WTC11 (cell line): ENCODE measurements around the gene PCSK4. TPM values are rescaled to one million over a fixed set of nuclear protein-coding genes. Genes with fewer than 3 reads are reported as not detected.
"Not testable (repeated sequence)": the region's sequence is repeated elsewhere in the genome, so short reads cannot be mapped to it uniquely, and the experiment has no call there.

Experiments
- ATAC-seq: fragments of 200-7000 bp; cut with Tn5 transposase; 2 replicates; pipeline ENCODE4 v1.10.0; 2021; ENCODE audit warnings: mild to moderate bottlenecking, moderate library complexity
- CTCF ChIA-PET: fragments of 300-600 bp; sonication (Branson Sonifier 250); formaldehyde crosslinking; loops from one replicate; lab custom pipeline; 2021; ENCODE audit warnings: antibody characterized with exemption; lab: Charles Lee
- POLR2A ChIA-PET: fragments of 350-600 bp; sonication (Branson Sonifier 250); formaldehyde crosslinking; loops from one replicate; lab custom pipeline; 2021; ENCODE audit warnings: antibody characterized with exemption; lab: Charles Lee
- DNase-seq: peaks from one replicate; pipeline ENCODE4 v3.0.0; 2021; ENCODE audit warnings: low spot score
- H3K27ac Mint-ChIP-seq: 2 replicates; pipeline ENCODE4 v1.8.0; 2021; ENCODE audit warnings: mixed read lengths
- H3K27me3 Mint-ChIP-seq: 2 replicates; pipeline ENCODE4 v1.8.0; 2021; ENCODE audit warnings: low read depth, mild to moderate bottlenecking, moderate library complexity, mixed read lengths
- H3K36me3 Mint-ChIP-seq: 2 replicates; pipeline ENCODE4 v1.8.0; 2021; ENCODE audit warnings: mixed read lengths
- H3K4me1 Mint-ChIP-seq: 2 replicates; pipeline ENCODE4 v1.8.0; 2022; ENCODE audit warnings: mixed read lengths
- H3K4me3 Mint-ChIP-seq: 2 replicates; pipeline ENCODE4 v1.8.0; 2021; ENCODE audit warnings: mild to moderate bottlenecking, moderate library complexity, mixed read lengths
- H3K9me3 Mint-ChIP-seq: 2 replicates; pipeline ENCODE4 v1.8.0; 2021; ENCODE audit warnings: mixed read lengths
- AFF4 ChIP-seq: sonication (generic); formaldehyde crosslinking; IDR thresholded peaks from 2 replicates; pipeline ENCODE4 v1.8.1; 2023; ENCODE audit warnings: mild to moderate bottlenecking, missing genetic modification reagents, borderline replicate concordance
- ATF6 ChIP-seq: sonication (generic); formaldehyde crosslinking; IDR thresholded peaks from 2 replicates; pipeline ENCODE4 v1.8.1; 2023; ENCODE audit warnings: mild to moderate bottlenecking, missing genetic modification reagents
- E2F4 ChIP-seq: sonication (generic); formaldehyde crosslinking; IDR thresholded peaks from 2 replicates; pipeline ENCODE4 v1.8.1; 2022; ENCODE audit warnings: low read depth, mild to moderate bottlenecking, moderate library complexity, missing genetic modification reagents, borderline replicate concordance
- GTF2I ChIP-seq: fragments of 250-450 bp; sonication (Bioruptor Pico); conservative IDR thresholded peaks from 2 replicates; pipeline ENCODE4 v1.4.0; 2021; ENCODE audit warnings: mild to moderate bottlenecking
- IRF2 ChIP-seq: sonication (generic); formaldehyde crosslinking; IDR thresholded peaks from 2 replicates; pipeline ENCODE4 v1.8.0; 2022; ENCODE audit warnings: low read depth, missing genetic modification reagents, borderline replicate concordance
- STAT6 ChIP-seq: sonication (generic); formaldehyde crosslinking; conservative IDR thresholded peaks from 2 replicates; pipeline ENCODE4 v1.8.1; 2023; ENCODE audit warnings: mild to moderate bottlenecking, low read depth, missing genetic modification reagents, moderate library complexity
- TCF7 ChIP-seq: sonication (generic); formaldehyde crosslinking; IDR thresholded peaks from 2 replicates; pipeline ENCODE4 v1.8.0; 2022; ENCODE audit warnings: mild to moderate bottlenecking, low read depth, missing genetic modification reagents, moderate library complexity
- TEAD1 ChIP-seq: sonication (generic); formaldehyde crosslinking; IDR thresholded peaks from 2 replicates; pipeline ENCODE4 v1.8.0; 2022; ENCODE audit warnings: mild to moderate bottlenecking, missing genetic modification reagents
- ZNF281 ChIP-seq: sonication (generic); formaldehyde crosslinking; IDR thresholded peaks from 2 replicates; pipeline ENCODE4 v1.8.0; 2023; ENCODE audit warnings: mild to moderate bottlenecking, missing genetic modification reagents
- ZNF423 ChIP-seq: fragments of 250-450 bp; sonication (Bioruptor Pico); IDR thresholded peaks from 2 replicates; pipeline ENCODE4 v2.1.2; 2022; ENCODE audit warnings: mild to moderate bottlenecking, moderate library complexity
- ZNF671 ChIP-seq: fragments of 250-450 bp; sonication (Bioruptor Pico); IDR thresholded peaks from 2 replicates; pipeline ENCODE4 v1.8.0; 2021; ENCODE audit warnings: mild to moderate bottlenecking
- ZSCAN18 ChIP-seq: fragments of 250-450 bp; sonication (Bioruptor Pico); IDR thresholded peaks from 2 replicates; pipeline ENCODE4 v2.1.2; 2022; ENCODE audit warnings: mild to moderate bottlenecking, moderate library complexity
- total RNA-seq: library from RNA; stranded (reverse); gene quantifications from 3 replicates; pipeline ENCODE4 v1.2.3, GENCODE V29; 2021

The PCSK4 gene
- total RNA-seq, 1 experiment from 2014 or later = 22.4 TPM

GRCh38 chr19:1520203-1520780, 30.1 kb upstream of the PCSK4 start:
- DNase-seq (no peak), ATAC-seq (no peak)
- Mint-ChIP-seq H3K4me3 (no peak overlapping the region), H3K27me3 (peaks cover 41% of the 10 kb centered on the region), H3K9me3 (peaks cover 14% of the 10 kb centered on the region), H3K27ac (no peak overlapping the region), H3K36me3 (no peaks in the 10 kb centered on the region), H3K4me1 (peaks cover 5% of the 10 kb centered on the region)
- POLR2A ChIA-PET = no interaction called here
- CTCF ChIA-PET = no interaction called here
- TF ChIP-seq ZNF671 (no peak), ATF6 (CRISPR knock-in tag) (no peak), AFF4 (CRISPR knock-in tag) (no peak), E2F4 (CRISPR knock-in tag) (no peak), ZNF281 (CRISPR knock-in tag) (no peak), IRF2 (CRISPR knock-in tag) (no peak), STAT6 (CRISPR knock-in tag) (no peak), GTF2I (no peak), ZSCAN18 (CRISPR knock-in tag) (no peak), ZNF423 (CRISPR knock-in tag) (no peak), TCF7 (CRISPR knock-in tag) (no peak), TEAD1 (CRISPR knock-in tag) (no peak)

GRCh38 chr19:1519802-1520201, 29.7 kb upstream of the PCSK4 start:
- DNase-seq, H3K27ac Mint-ChIP-seq, H3K4me3 Mint-ChIP-seq, ATAC-seq, POLR2A ChIA-PET, H3K4me1 Mint-ChIP-seq, H3K36me3 Mint-ChIP-seq, CTCF ChIA-PET: not testable (repeated sequence)
- Mint-ChIP-seq H3K27me3 (peaks cover 38% of the 10 kb centered on the region), H3K9me3 (peaks cover 14% of the 10 kb centered on the region)
